CD4-positive, alpha-beta T cell treated with Interleukin-6 for 4 hours (primary cell): ENCODE measurements around the gene HDGFL3.
"Not testable (repeated sequence)": the region's sequence is repeated elsewhere in the genome, so short reads cannot be mapped to it uniquely, and the experiment has no call there.

Experiments used
- DNase-seq: peaks from one replicate; pipeline ENCODE4 v3.0.0-alpha.2; 2020; ENCODE audit warnings: mixed read lengths

HDGFL3 gene

GRCh38 chr15:83192742-83193141 lies 14.9 kb downstream of the HDGFL3 start:
- no peak for DNase-seq

- no peak for DNase-seq
Observed at GRCh38 chr15:83190450-83190849, 17.2 kb downstream of the HDGFL3 start.

- DNase-seq, result no peak
Observed at GRCh38 chr15:83185561-83185960, 22.1 kb downstream of the HDGFL3 start.

GRCh38 chr15:83178869-83179325 lies 28.7 kb downstream of the HDGFL3 start:
- DNase-seq, result no peak

GRCh38 chr15:83178390-83178789 lies 29.2 kb downstream of the HDGFL3 start:
- DNase-seq, result no peak

GRCh38 chr15:83174891-83175290 lies 32.7 kb downstream of the HDGFL3 start:
- DNase-seq, result no peak

GRCh38 chr15:83170474-83171165 lies 37.0 kb downstream of the HDGFL3 start:
- no peak for DNase-seq

GRCh38 chr15:83169576-83169975 lies 38.0 kb downstream of the HDGFL3 start:
- not testable (repeated sequence) for DNase-seq

GRCh38 chr15:83166830-83167229 lies 40.8 kb downstream of the HDGFL3 start:
- DNase-seq, result no peak

- DNase-seq, result no peak
Observed at GRCh38 chr15:83166218-83166617, 41.4 kb downstream of the HDGFL3 start.

- DNase-seq, result peak; percentile 1
Observed at GRCh38 chr15:83164771-83165404, 42.7 kb downstream of the HDGFL3 start.

GRCh38 chr15:83164111-83164770 lies 43.4 kb downstream of the HDGFL3 start:
- no peak for DNase-seq

- DNase-seq, result no peak
Observed at GRCh38 chr15:83163032-83163431, 44.6 kb downstream of the HDGFL3 start.

GRCh38 chr15:83160741-83161140 lies 46.9 kb downstream of the HDGFL3 start:
- no peak for DNase-seq

- no peak for DNase-seq
Observed at GRCh38 chr15:83158393-83158792, 49.2 kb downstream of the HDGFL3 start.

- no peak for DNase-seq
Observed at GRCh38 chr15:83155942-83156341, 51.7 kb downstream of the HDGFL3 start.

GRCh38 chr15:83153288-83153687 lies 54.3 kb downstream of the HDGFL3 start:
- no peak for DNase-seq

- no peak for DNase-seq
Observed at GRCh38 chr15:83144771-83145170, 62.9 kb downstream of the HDGFL3 start.

GRCh38 chr15:83142151-83142550 lies 65.5 kb downstream of the HDGFL3 start:
- DNase-seq, result not testable (repeated sequence)

- DNase-seq, result no peak
Observed at GRCh38 chr15:83132861-83133523, 74.6 kb downstream of the HDGFL3 start.

GRCh38 chr15:83129791-83130190 lies 77.8 kb downstream of the HDGFL3 start:
- DNase-seq, result no peak

- DNase-seq, result no peak
Observed at GRCh38 chr15:83127547-83128150, 80.0 kb downstream of the HDGFL3 start.

- no peak for DNase-seq
Observed at GRCh38 chr15:83123529-83123928, 84.1 kb downstream of the HDGFL3 start.
